ENCODE measurements around the gene SURF2. TPM values are rescaled to one million over a fixed set of nuclear protein-coding genes. Genes with fewer than 3 reads are reported as not detected.
A peak's percentile ranks its signal among the peaks of the same experiment; 100 is the strongest.

SURF2 gene
- polyA plus RNA-seq, 3 donors: 17.5 to 24.7 (median 17.6) TPM

- peak within 1 kb of the TSS; percentile 87 to 98 for H3K27ac ChIP-seq (ENCODE audit: low read depth in 1 of 2, low read length in 2 of 2)
- peak within 1 kb of the TSS; percentile 99 for H3K9ac ChIP-seq (ENCODE audit: insufficient read depth, low read length, poor library complexity, severe bottlenecking)
- Mint-ChIP-seq H3K4me1 (peaks cover 30% of the 10 kb centered on the region), H3K36me3 (peaks cover 70 to 75% of the 10 kb centered on the region in 2 donors), H3K27ac (peak within 1 kb of the TSS; percentile 90 to 96 (median 95)), H3K4me3 (peak within 1 kb of the TSS; percentile 92 to 96), H3K27me3 (ENCODE audit: low read depth in 3 of 3) (peaks cover 0 to under 1% (median 0%) of the 10 kb centered on the region in 3 donors), H3K9me3 (peaks cover 0 to 6% (median 0%) of the 10 kb centered on the region in 7 donors)
- H3K9me3 ChIP-seq (replicated peaks in 1 of 2; ENCODE audit: control insufficient read depth in 1 of 2, insufficient read depth in 1 of 2, low read length in 2 of 2): no peaks in the 10 kb centered on the region
- peaks cover 74 to 76% of the 10 kb centered on the region in 2 donors for H3K36me3 ChIP-seq (replicated peaks in 1 of 2; ENCODE audit: control insufficient read depth in 1 of 2, insufficient read depth in 2 of 2, low read length in 2 of 2)
- DNase-seq: peak; percentile 91 to 93 (median 91)
- peak within 1 kb of the TSS; percentile 92 to 100 (median 96) for H3K4me3 ChIP-seq (replicated peaks in 1 of 3; ENCODE audit: low read depth in 2 of 3, low read length in 3 of 3)
- peaks cover 22 to 30% of the 10 kb centered on the region in 2 donors for H3K4me1 ChIP-seq (ENCODE audit: control insufficient read depth in 1 of 2, insufficient read depth in 2 of 2, low read length in 2 of 2)
- H4K20me1 ChIP-seq (ENCODE audit: insufficient read depth, low read length): peaks cover 60% of the 10 kb centered on the region
- TF ChIP-seq CTCF (IDR thresholded peaks at IDR 0.05): no peak
- peak within 1 kb of the TSS; percentile 97 for H3K4me2 ChIP-seq (replicated peaks; ENCODE audit: extremely low read depth, low read length, poor library complexity, severe bottlenecking)
- peaks cover 42% of the 10 kb centered on the region for H3K79me2 ChIP-seq (ENCODE audit: insufficient read depth, low read length)
- WGBS (ENCODE audit: insufficient coverage): 0% methylated on average over 57 of the region's 64 CpGs
- peak within 1 kb of the TSS; percentile 99 for H2AFZ ChIP-seq (ENCODE audit: insufficient read depth, low read depth, low read length, poor library complexity, severe bottlenecking)
- intact Hi-C loops (cut with micrococcal nuclease): loop anchor here in 1 of 2 donors (1.0 kb wide), 1 partner anchor 28 kb away; the partner anchor contains the start of genes STKLD1 and SURF4
- H3K27me3 ChIP-seq (ENCODE audit: control insufficient read depth in 2 of 2, insufficient read depth in 2 of 2, low read length in 2 of 2): no peaks in the 10 kb centered on the region
These were observed 8.2 kb upstream of the SURF2 start, which contains the start of the genes MED22 and RPL7A for GRCh38 chr9:133347985-133348717. MED22 (minus strand) TSS chr9:133348131; CDS start chr9:133346662, 1,469 bp downstream. RPL7A (plus strand) TSS chr9:133348218; CDS start chr9:133348244, 26 bp downstream.

- intact Hi-C loops (cut with micrococcal nuclease): loop anchor here in 1 of 2 donors (1.0 kb wide), 1 partner anchor 27 kb away; the partner anchor contains the start of genes STKLD1 and SURF4
- peak overlapping the region; percentile 99 for H3K9ac ChIP-seq (ENCODE audit: insufficient read depth, low read length, poor library complexity, severe bottlenecking)
- TF ChIP-seq CTCF (IDR thresholded peaks at IDR 0.05): no peak
- Mint-ChIP-seq H3K9me3 (peaks cover 0 to 6% (median 0%) of the 10 kb centered on the region in 7 donors), H3K4me1 (peaks cover 32% of the 10 kb centered on the region), H3K36me3 (peaks cover 68 to 75% of the 10 kb centered on the region in 2 donors), H3K27ac (peak overlapping the region; percentile 90 to 96 (median 95)), H3K27me3 (ENCODE audit: low read depth in 3 of 3) (peaks cover 0 to 2% (median 0%) of the 10 kb centered on the region in 3 donors), H3K4me3 (peak overlapping the region; percentile 92 to 96)
- no peak for DNase-seq
- H3K79me2 ChIP-seq (ENCODE audit: insufficient read depth, low read length): peaks cover 42% of the 10 kb centered on the region
- H2AFZ ChIP-seq (ENCODE audit: insufficient read depth, low read depth, low read length, poor library complexity, severe bottlenecking): peak overlapping the region; percentile 99
- H3K9me3 ChIP-seq (replicated peaks in 1 of 2; ENCODE audit: control insufficient read depth in 1 of 2, insufficient read depth in 1 of 2, low read length in 2 of 2): no peaks in the 10 kb centered on the region
- H3K4me1 ChIP-seq (ENCODE audit: control insufficient read depth in 1 of 2, insufficient read depth in 2 of 2, low read length in 2 of 2): peaks cover 22 to 30% of the 10 kb centered on the region in 2 donors
- no peaks in the 10 kb centered on the region for H3K27me3 ChIP-seq (ENCODE audit: control insufficient read depth in 2 of 2, insufficient read depth in 2 of 2, low read length in 2 of 2)
- 18% methylated on average over 17 of the region's 25 CpGs for WGBS (ENCODE audit: insufficient coverage)
- peak overlapping the region; percentile 87 to 98 for H3K27ac ChIP-seq (ENCODE audit: low read depth in 1 of 2, low read length in 2 of 2)
- H3K36me3 ChIP-seq (replicated peaks in 1 of 2; ENCODE audit: control insufficient read depth in 1 of 2, insufficient read depth in 2 of 2, low read length in 2 of 2): peaks cover 74 to 76% of the 10 kb centered on the region in 2 donors
- peak overlapping the region; percentile 92 to 100 (median 96) for H3K4me3 ChIP-seq (replicated peaks in 1 of 3; ENCODE audit: low read depth in 2 of 3, low read length in 3 of 3)
- peaks cover 68% of the 10 kb centered on the region for H4K20me1 ChIP-seq (ENCODE audit: insufficient read depth, low read length)
- H3K4me2 ChIP-seq (replicated peaks; ENCODE audit: extremely low read depth, low read length, poor library complexity, severe bottlenecking): peak overlapping the region; percentile 97
These were observed 7.4 kb upstream of the SURF2 start for GRCh38 chr9:133348718-133349573.
